ENCODE results near the gene HES7. TPM values are rescaled to one million over a fixed set of nuclear protein-coding genes. Genes with fewer than 3 reads are reported as not detected.

The HES7 gene
- total and polyA plus RNA-seq, 9 of the 15 experiments (the other 6 are each of a cell fraction or from before 2014, with no cell fraction given): 0.03 to 1.7 (median 0.14) TPM; not detected in 1

- TF ChIP-seq TBL1XR1 (IDR thresholded peaks at IDR 0.05; ENCODE audit: low read length in 2 of 2) (peak; percentile 24 to 72; a peak in 3 of 4 replicates), ZNF184 (CRISPR knock-in tag; IDR thresholded peaks at IDR 0.05) (peak; percentile 78; the same call in 1 of the 2 replicates), TEAD4 (IDR thresholded peaks at IDR 0.05; ENCODE audit: low read length) (0 out of 2 replicates have a peak, but pooled peaks have one; percentile 14), TEAD4 (CRISPR knock-in tag; IDR thresholded peaks at IDR 0.05; ENCODE audit: borderline replicate concordance) (no peak), BACH1 (tag; IDR thresholded peaks at IDR 0.05) (no peak), ZNF395 (CRISPR knock-in tag; IDR thresholded peaks at IDR 0.05) (peak; percentile 67; the same call in 1 of the 2 replicates), NCOA6 (IDR thresholded peaks at IDR 0.05) (no peak), POLR2AphosphoS5 (IDR thresholded peaks at IDR 0.05; ENCODE audit: control insufficient read depth, insufficient read depth, low read depth, low read length) (no peak; the same call in 1 of the 2 replicates), KDM1A (IDR thresholded peaks at IDR 0.05) (peak in 1 of 2 experiments; percentile 27; a peak in 1 of 4 replicates), BRD4 (IDR thresholded peaks at IDR 0.05) (no peak), PHB (CRISPR knock-in tag; IDR thresholded peaks at IDR 0.05) (no peak), E2F1 (CRISPR knock-in tag; IDR thresholded peaks at IDR 0.05) (no peak), RAD21 (CRISPR knock-in tag; conservative IDR thresholded peaks at IDR 0.05 in 1 of 2, IDR thresholded peaks at IDR 0.05 in 1 of 2) (peak in 1 of 2 experiments; percentile 20; a peak in 1 of 4 replicates), GATAD2B (IDR thresholded peaks at IDR 0.05; ENCODE audit: borderline replicate concordance) (peak; percentile 77; the same call in 1 of the 2 replicates), TRIM24 (IDR thresholded peaks at IDR 0.05) (no peak), PRMT5 (CRISPR knock-in tag; IDR thresholded peaks at IDR 0.05) (no peak), L3MBTL2 (IDR thresholded peaks at IDR 0.05) (peak; percentile 61), CHD1 (IDR thresholded peaks at IDR 0.05; ENCODE audit: low read length) (no peak)
- TF ChIP-seq, protein P1, sequence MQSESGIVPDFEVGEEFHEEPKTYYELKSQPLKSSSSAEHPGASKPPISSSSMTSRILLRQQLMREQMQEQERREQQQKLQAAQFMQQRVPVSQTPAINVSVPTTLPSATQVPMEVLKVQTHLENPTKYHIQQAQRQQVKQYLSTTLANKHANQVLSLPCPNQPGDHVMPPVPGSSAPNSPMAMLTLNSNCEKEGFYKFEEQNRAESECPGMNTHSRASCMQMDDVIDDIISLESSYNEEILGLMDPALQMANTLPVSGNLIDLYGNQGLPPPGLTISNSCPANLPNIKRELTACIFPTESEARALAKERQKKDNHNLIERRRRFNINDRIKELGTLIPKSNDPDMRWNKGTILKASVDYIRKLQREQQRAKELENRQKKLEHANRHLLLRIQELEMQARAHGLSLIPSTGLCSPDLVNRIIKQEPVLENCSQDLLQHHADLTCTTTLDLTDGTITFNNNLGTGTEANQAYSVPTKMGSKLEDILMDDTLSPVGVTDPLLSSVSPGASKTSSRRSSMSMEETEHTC (IDR thresholded peaks at IDR 0.05): no peak
- TF ChIP-seq, protein P2, sequence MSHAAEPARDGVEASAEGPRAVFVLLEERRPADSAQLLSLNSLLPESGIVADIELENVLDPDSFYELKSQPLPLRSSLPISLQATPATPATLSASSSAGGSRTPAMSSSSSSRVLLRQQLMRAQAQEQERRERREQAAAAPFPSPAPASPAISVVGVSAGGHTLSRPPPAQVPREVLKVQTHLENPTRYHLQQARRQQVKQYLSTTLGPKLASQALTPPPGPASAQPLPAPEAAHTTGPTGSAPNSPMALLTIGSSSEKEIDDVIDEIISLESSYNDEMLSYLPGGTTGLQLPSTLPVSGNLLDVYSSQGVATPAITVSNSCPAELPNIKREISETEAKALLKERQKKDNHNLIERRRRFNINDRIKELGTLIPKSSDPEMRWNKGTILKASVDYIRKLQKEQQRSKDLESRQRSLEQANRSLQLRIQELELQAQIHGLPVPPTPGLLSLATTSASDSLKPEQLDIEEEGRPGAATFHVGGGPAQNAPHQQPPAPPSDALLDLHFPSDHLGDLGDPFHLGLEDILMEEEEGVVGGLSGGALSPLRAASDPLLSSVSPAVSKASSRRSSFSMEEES (CRISPR knock-in tag; IDR thresholded peaks at IDR 0.05): no peak
- TF ChIP-seq, protein P3, sequence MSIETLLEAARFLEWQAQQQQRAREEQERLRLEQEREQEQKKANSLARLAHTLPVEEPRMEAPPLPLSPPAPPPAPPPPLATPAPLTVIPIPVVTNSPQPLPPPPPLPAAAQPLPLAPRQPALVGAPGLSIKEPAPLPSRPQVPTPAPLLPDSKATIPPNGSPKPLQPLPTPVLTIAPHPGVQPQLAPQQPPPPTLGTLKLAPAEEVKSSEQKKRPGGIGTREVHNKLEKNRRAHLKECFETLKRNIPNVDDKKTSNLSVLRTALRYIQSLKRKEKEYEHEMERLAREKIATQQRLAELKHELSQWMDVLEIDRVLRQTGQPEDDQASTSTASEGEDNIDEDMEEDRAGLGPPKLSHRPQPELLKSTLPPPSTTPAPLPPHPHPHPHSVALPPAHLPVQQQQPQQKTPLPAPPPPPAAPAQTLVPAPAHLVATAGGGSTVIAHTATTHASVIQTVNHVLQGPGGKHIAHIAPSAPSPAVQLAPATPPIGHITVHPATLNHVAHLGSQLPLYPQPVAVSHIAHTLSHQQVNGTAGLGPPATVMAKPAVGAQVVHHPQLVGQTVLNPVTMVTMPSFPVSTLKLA (conservative IDR thresholded peaks at IDR 0.05): peak; percentile 45 to 71
Measured at GRCh38 chr17:8163978-8164814, 40.3 kb upstream of the HES7 start (continued).

Data from K562 (cell line).